ENCODE measurements around the gene NRG2.

Gene NRG2

GRCh38 chr5:139823757-139824355 lies 219.2 kb downstream of the NRG2 start:
- in situ Hi-C loops (cut with MboI; ENCODE audit: low sequenced_read_pairs), result no loop called here

DNA sequence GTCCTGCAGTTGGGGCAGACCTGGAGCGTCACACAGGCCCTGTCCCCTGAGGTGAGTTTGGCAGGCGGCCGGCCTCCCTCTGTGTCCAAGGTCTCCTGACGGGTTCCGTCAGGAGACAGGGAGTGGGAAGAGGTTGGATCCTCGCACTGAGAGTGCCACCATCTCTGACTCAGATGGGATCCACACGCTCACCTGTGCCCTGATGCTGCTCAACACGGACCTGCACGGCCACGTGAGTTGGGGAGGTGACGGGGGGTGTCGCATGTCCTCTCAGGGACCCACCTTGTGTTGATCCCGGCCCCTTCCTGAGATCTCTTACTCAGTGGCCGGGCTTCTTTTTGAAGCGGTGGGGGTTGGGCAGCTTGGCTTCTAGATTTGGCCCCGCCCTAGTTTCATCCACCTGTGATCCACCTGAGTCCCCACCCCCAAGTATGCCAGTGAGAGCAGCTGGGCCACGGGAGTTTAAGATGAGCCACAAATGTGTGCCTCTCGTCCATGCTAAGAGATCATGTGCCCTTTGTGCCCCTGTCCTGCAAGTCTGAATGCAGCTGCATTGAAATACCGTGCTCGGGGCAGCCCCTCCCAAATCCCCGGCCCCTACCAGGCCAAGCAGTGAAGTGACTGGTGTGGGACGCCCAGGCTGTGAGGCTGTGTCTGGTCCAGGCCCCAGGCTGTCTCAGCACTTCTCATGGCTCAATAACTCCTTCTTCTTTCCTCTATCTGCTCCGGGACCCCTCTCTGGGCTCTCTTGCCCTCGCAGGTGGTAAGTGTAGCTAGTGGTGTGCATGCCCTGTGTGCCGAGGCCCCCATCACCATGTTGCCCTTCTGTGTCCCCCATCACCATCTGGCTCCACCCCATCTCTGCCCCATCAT lies 220.3 kb downstream of the NRG2 start:
- in situ Hi-C loops (cut with MboI; ENCODE audit: low sequenced_read_pairs), result no loop called here

DNA sequence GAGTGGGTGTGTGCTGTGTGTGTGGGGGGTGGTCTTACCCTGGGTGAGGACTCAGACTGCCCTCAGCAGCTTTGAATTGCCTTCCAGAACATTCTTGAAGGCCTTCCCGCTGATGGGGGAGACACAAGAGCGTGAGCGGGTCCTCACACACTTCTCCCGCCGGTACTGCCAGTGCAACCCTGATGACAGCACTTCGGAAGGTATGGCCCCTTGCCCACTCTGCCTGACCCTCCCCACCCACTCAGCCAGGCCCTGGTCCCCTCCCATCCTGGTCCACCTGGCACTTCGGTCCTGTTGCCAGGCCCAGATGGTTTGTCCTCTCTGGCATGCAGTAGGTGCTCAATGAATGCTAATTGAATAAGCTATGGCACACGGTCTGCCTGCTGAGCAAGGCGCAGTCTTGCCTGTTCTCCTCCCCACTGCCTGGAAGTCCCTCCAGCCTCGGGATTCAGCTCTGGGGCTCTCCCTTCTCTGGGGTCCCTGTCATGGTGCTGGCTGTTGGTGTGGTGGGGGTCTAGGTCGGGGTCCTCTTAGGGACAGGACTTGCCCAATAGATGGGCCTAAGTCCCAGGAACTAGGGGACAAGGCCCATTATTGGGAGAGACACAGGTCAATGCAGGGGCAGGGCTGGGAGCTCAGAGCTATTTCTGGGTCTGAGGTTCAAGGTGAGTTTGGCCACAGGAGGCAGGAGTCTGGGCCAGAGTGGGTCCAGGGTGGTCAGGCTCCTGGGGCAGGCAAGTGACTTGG lies 221.1 kb downstream of the NRG2 start:
- in situ Hi-C loops (cut with MboI; ENCODE audit: low sequenced_read_pairs), result no loop called here

DNA sequence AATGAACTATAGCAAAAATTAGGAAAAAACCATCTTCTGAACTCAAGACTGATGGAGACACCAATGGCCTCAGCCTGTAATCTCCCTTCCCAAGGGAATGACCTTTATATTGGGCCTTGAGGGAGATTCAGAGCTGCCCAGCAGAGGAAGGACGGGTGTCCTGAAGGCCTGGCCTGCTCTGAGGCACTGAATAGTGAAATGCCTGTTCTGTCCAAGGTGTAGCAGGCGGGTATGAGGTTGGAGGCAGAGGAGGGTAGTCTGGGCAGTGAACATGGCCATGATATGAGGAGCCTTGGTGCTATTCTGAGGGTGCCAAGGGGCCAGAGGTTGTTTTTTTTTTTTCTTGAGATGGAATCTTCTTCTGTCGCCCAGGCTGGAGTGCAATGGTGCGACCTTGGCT lies 222.5 kb downstream of the NRG2 start:
- in situ Hi-C loops (cut with MboI; ENCODE audit: low sequenced_read_pairs), result no loop called here

DNA sequence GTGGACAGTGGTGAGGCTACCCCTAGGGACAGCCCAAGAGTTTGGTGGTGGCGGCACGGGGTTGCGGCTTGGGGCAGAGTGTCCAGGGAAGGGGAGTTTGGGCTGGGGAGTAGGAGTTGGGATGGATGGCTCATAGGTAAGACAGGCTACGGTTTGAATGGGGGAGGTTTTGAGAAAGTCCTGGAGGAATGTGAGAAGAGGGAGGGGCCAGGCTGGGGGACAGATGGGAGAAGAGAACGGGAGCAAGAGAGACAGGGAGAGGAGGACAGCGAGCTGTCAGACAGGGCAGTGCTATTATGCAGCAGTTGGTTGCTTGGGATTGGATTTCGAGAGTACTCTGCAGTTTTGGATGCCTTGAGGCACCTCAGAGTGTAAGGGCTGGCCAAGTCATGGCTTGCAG lies 223.0 kb downstream of the NRG2 start:
- in situ Hi-C loops (cut with MboI; ENCODE audit: low sequenced_read_pairs), result no loop called here

- in situ Hi-C loops (cut with MboI; ENCODE audit: low sequenced_read_pairs), result no loop called here
Measured at GRCh38 chr5:139817970-139818369, 225.1 kb downstream of the NRG2 start.

- in situ Hi-C loops (cut with MboI; ENCODE audit: low sequenced_read_pairs), result no loop called here
Measured at GRCh38 chr5:139817362-139817761, 225.7 kb downstream of the NRG2 start.

- in situ Hi-C loops (cut with MboI; ENCODE audit: low sequenced_read_pairs), result no loop called here
Measured at GRCh38 chr5:139816566-139816965, 226.5 kb downstream of the NRG2 start.

- in situ Hi-C loops (cut with MboI; ENCODE audit: low sequenced_read_pairs), result no loop called here
Measured at GRCh38 chr5:139814704-139815280, 228.3 kb downstream of the NRG2 start.

GRCh38 chr5:139814191-139814601 lies 228.9 kb downstream of the NRG2 start:
- in situ Hi-C loops (cut with MboI; ENCODE audit: low sequenced_read_pairs), result no loop called here

- in situ Hi-C loops (cut with MboI; ENCODE audit: low sequenced_read_pairs), result no loop called here
Measured at GRCh38 chr5:139812836-139813805, 230.0 kb downstream of the NRG2 start.

GRCh38 chr5:139812323-139812722 lies 230.8 kb downstream of the NRG2 start:
- in situ Hi-C loops (cut with MboI; ENCODE audit: low sequenced_read_pairs), result no loop called here

GRCh38 chr5:139811274-139811607 lies 231.9 kb downstream of the NRG2 start:
- in situ Hi-C loops (cut with MboI; ENCODE audit: low sequenced_read_pairs), result no loop called here

DNA sequence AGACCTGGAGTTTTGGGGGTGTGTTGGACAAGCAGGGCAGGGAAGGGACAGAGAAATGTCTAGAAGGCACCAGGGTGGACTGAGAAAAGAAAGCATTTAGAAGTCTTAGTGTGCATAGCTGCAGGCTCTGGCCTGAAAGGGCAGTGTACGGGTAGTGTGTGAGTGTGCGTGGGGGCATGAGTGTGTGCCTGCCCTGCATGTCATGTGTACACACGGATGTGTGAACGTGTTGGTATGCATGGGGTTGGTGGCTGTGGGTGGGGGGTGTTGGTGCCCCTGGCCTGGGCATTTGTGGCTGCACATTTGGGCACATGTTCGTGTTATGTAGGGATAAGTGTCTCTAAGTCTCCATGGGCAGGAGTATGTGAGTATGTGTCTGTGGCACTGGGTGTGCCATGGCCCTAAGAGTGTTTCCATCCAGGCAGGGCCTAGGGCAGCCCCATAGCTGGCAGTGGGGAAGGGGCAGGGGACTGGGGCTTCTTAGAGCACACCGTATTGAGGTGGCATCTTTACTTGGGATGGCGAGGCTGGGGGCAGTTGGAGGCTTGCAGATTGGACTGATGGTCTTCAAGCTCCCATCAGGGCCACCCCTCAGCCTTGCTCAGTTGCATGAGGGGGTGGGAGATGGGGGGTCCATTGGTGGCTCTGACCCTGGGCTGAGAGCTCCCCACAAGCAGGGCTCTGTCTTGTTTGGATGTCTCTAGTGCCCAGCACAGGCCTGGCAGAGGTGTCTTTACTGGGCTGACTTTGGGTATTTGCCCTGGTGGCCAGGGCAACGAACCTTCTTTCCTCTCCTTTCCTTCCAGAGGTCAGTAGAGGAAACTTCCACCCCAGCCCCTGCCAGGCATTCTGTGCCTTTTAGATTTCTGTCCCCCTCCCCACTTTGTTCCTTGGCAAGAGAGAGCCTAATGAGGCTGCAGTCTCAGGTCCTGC lies 232.5 kb downstream of the NRG2 start:
- in situ Hi-C loops (cut with MboI; ENCODE audit: low sequenced_read_pairs), result no loop called here

DNA sequence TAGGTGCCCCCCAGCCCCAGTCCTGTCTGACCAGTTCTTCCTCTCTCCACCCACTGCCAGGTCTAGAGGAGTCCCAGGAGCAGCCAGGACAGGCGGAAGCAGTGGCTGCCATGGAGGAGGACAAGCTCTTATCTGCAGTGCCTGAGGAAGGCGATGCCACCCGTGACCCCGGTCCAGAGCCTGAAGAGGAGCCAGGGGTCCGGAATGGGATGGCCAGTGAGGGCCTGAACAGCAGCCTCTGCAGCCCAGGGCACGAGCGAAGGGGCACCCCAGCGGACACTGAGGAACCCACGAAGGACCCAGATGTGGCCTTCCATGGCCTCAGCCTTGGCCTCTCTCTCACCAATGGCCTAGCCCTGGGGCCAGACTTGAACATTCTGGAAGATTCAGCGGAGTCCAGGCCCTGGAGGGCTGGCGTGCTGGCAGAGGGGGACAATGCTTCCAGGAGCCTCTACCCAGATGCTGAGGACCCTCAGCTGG lies 233.7 kb downstream of the NRG2 start:
- in situ Hi-C loops (cut with MboI; ENCODE audit: low sequenced_read_pairs), result no loop called here

GRCh38 chr5:139808481-139809330 lies 234.4 kb downstream of the NRG2 start:
- in situ Hi-C loops (cut with MboI; ENCODE audit: low sequenced_read_pairs), result no loop called here

DNA sequence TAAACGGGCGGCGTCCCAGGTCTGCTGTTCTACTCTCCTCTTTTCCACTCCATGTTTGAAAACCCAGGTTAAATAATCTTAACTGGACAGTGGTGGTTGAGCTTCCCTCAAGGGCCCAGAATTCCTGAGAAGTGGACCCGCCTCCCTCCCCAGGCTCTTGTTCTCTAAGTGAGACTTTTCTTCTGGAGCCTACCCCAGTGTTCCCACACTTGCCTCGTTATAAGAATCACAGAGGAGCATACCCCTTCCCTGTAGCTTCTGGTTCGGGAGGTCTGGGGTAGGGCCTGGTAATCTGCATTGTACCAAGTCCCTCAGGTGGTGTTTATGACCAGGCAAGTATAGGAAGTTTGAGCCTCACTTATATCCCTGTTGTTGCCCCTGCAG lies 235.5 kb downstream of the NRG2 start:
- in situ Hi-C loops (cut with MboI; ENCODE audit: low sequenced_read_pairs), result no loop called here
